Gastroesophageal sphincter (tissue), 4 donors: ENCODE measurements around the gene HDAC4. TPM values are rescaled to one million over a fixed set of nuclear protein-coding genes. Genes with fewer than 3 reads are reported as not detected.
A peak's percentile ranks its signal among the peaks of the same experiment; 100 is the strongest.

Experiments used
- ATAC-seq: fragments of 150-250 bp; one replicate; pipeline ENCODE4 v1.9.1; 2016; ENCODE audit warnings: mild to moderate bottlenecking, moderate library complexity
- H3K27ac ChIP-seq, 4 donors: fragments of 200-600 bp; sonication (generic) in 3 of 4; 1 replicate in 3 of 4; 2 replicates in 1 of 4; pipeline ENCODE4 v1.5.1; 2016 to 2019
- H3K27me3 ChIP-seq: fragments of 200-600 bp; sonication (generic); one replicate; pipeline ENCODE4 v1.5.1; 2019
- H3K36me3 ChIP-seq, 2 donors: fragments of 200-600 bp; sonication (generic); one replicate each; pipeline ENCODE4 v1.5.1; 2019; ENCODE audit warnings: control low read depth in 1 of 2
- H3K4me1 ChIP-seq, 3 donors: fragments of 200-600 bp; sonication (generic); 1 replicate in 2 of 3; 2 replicates in 1 of 3; pipeline ENCODE4 v1.5.1; 2016 to 2019; ENCODE audit warnings: control low read depth in 2 of 3
- H3K4me3 ChIP-seq, 2 donors: fragments of 200-600 bp; sonication (generic); one replicate each; pipeline ENCODE4 v1.5.1; 2019; ENCODE audit warnings: mild to moderate bottlenecking in 1 of 2, moderate library complexity in 1 of 2
- H3K9me3 ChIP-seq, 3 donors: fragments of 200-600 bp; sonication (generic); one replicate each; pipeline ENCODE4 v1.5.1; 2017 to 2019; ENCODE audit warnings: control low read depth in 2 of 3
- EP300 ChIP-seq: sonication (generic); formaldehyde crosslinking; IDR thresholded peaks from one replicate; pipeline ENCODE4 v1.6.1; 2017; ENCODE audit warnings: antibody characterized with exemption, mild to moderate bottlenecking
- POLR2A ChIP-seq, 2 donors: fragments of 450-650 bp; IDR thresholded peaks; one replicate each; pipeline ENCODE4 v1.6.1; 2017; ENCODE audit warnings: antibody characterized with exemption in 2 of 2, mild to moderate bottlenecking in 2 of 2, moderate library complexity in 1 of 2
- POLR2AphosphoS5 ChIP-seq: sonication (generic); formaldehyde crosslinking; IDR thresholded peaks from one replicate; pipeline ENCODE4 v1.6.1; 2017; ENCODE audit warnings: antibody characterized with exemption
- WGBS, 2 donors: methylation state at CpG; one replicate each; pipeline ENCODE4 v1.1.5; 2018; ENCODE audit warnings: low coverage in 1 of 2; 5-methylcytosine and 5-hydroxymethylcytosine counted together
- total RNA-seq, 4 donors: library from RNA; depleted of rRNA; stranded (reverse); fragments of >200 nt; gene quantifications; one replicate each; pipeline ENCODE4 v1.1.0, GENCODE V29; 2016
- TF ChIP-seq, protein P1 (sequence below), 4 experiments: fragments of 200-600 bp in 2 of 4; fragments of 450-650 bp in 2 of 4; sonication (generic) in 1 of 4; IDR thresholded peaks; one replicate each; pipeline ENCODE4 v1.5.1; 2017 to 2019; ENCODE audit warnings: antibody characterized with exemption in 4 of 4, mild to moderate bottlenecking in 2 of 4, moderate library complexity in 2 of 4

Gene HDAC4
- total RNA-seq, 4 donors from 2014 or later = 41.3 to 104 (median 85.8) TPM

DNA sequence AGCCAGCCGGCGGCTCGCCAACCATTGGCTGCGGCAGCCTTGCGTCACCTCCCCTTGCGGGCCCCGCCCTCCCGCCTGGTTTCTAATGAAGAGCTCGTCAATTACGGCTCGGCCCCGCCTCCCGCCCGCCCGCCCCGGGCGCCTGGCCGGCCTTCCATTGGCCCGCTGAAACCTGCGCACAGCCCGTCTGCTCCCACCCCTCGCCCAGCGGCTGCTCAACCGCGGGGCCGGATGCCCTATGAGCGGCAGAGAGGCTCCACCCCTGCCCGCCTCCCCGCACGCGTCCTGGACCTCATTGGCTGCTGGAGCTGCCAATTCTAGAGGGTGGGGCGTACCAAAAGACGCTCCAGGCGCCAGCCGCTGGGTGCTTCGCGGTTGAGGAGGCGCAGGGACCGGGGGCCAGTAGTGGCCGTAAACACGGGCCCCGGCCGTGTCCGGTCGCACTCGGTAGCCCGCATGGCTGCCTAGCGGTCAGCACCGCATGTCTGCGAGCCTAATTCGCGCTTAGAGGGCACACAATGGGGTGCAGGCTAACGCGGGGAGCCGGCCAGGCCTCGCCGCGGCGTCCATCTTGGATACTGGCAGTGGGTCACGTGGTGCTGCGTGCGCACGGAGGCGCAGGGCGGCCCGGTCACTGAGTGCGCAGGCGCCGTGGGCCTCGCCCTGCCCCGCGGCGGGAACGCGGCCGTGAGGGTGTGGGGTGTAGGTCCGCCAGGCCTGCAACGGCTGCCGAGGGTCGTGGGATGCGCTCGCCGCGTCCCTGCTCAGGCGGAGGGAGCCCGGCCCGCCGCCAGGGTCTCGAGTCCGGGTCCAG lies 454 bp upstream of the HDAC4 start:
- H3K27ac ChIP-seq = peak overlapping the region; percentile 96 to 99 (median 98)
- H3K9me3 ChIP-seq = no peaks in the 10 kb centered on the region
- no peaks in the 10 kb centered on the region for H3K27me3 ChIP-seq
- H3K4me3 ChIP-seq = peak overlapping the region; percentile 66 to 77
- H3K36me3 ChIP-seq = no peaks in the 10 kb centered on the region
- peak; percentile 96 for ATAC-seq
- peaks cover 0 to 45% (median 7%) of the 10 kb centered on the region in 3 donors for H3K4me1 ChIP-seq
- TF ChIP-seq, protein P1, sequence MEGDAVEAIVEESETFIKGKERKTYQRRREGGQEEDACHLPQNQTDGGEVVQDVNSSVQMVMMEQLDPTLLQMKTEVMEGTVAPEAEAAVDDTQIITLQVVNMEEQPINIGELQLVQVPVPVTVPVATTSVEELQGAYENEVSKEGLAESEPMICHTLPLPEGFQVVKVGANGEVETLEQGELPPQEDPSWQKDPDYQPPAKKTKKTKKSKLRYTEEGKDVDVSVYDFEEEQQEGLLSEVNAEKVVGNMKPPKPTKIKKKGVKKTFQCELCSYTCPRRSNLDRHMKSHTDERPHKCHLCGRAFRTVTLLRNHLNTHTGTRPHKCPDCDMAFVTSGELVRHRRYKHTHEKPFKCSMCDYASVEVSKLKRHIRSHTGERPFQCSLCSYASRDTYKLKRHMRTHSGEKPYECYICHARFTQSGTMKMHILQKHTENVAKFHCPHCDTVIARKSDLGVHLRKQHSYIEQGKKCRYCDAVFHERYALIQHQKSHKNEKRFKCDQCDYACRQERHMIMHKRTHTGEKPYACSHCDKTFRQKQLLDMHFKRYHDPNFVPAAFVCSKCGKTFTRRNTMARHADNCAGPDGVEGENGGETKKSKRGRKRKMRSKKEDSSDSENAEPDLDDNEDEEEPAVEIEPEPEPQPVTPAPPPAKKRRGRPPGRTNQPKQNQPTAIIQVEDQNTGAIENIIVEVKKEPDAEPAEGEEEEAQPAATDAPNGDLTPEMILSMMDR (IDR thresholded peaks at IDR 0.05) = no peak
- TF ChIP-seq POLR2A (IDR thresholded peaks at IDR 0.05) (peak; percentile 99), POLR2AphosphoS5 (peak; percentile 98), EP300 (no peak)
- WGBS, 2 donors = no CpG with 5 or more reads among the region's 90 CpGs

DNA sequence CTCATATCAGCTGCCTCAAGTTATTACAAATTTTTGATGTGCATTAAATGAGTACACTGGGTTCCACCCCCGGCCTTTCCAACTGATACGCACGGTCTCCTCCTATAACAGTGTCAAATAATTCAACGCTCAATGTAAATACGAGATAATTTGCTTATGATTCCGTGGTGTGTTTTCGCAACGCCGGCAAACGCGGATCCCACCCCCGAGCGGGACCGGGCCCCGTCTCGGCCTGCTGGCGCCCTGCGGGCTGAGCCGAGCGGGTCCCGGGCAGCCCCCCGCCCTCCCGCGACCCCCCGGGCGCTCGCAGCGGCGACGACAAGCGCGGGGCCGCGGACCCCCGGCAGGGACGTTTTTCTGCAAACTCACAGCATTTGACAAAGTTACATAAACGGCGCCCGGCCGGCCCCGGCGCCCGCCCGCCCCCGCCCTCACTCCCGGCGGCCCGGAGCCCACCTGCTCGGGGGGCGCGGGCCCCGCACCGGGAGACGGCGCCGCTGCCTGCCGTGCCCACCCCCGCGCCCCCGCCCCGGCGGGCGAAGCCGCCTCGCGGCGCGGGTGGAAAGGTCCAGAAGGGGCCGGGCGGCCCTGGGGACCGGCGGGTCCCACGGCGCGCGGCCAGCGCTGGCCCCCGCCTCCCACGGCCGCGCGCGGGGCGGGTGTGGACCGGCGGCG lies 762 bp downstream of the HDAC4 start:
- H3K4me3 ChIP-seq = peak overlapping the region; percentile 69 to 77
- H3K9me3 ChIP-seq = no peaks in the 10 kb centered on the region
- WGBS, 2 donors = 0% methylated on average over 4 to 7 of the region's 87 CpGs
- H3K27me3 ChIP-seq = no peaks in the 10 kb centered on the region
- H3K27ac ChIP-seq = peak overlapping the region; percentile 47 to 99 (median 92)
- TF ChIP-seq EP300 (no peak), POLR2AphosphoS5 (no peak)
- no peaks in the 10 kb centered on the region for H3K36me3 ChIP-seq
- H3K4me1 ChIP-seq = peaks cover 0 to 57% (median 7%) of the 10 kb centered on the region in 3 donors
- no peak for ATAC-seq

DNA sequence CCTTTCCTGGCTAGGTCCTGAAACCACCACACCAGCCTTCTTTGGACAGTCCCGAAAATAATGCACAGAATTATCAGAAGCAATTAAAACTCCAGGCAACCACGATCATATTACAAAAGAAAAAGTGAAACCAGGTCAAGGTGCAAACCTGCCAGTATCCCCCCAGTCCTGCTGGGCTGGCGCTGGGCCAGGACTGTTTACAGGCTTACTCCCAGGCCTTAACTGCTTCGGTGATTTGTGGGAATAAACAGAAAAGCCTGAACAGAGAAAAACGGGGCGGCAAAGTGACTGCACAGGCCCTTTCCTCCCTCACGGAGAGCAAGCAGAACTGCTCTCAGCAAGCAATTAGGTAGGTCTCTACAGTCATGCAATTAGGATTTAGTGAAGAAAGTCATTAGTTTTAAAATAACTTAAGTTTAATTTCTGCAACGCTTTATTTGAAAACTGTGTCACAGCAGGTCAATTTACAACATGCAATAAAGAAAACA lies 1.3 kb downstream of the HDAC4 start:
- TF ChIP-seq EP300 = no peak
- TF ChIP-seq POLR2AphosphoS5 = no peak
- TF ChIP-seq, protein P1 (IDR thresholded peaks at IDR 0.05) = no peak
- TF ChIP-seq POLR2A (IDR thresholded peaks at IDR 0.05) = no peak
- no peaks in the 10 kb centered on the region for H3K27me3 ChIP-seq
- H3K36me3 ChIP-seq = no peaks in the 10 kb centered on the region
- H3K4me3 ChIP-seq = peak overlapping the region; percentile 69 to 77
- H3K27ac ChIP-seq = peak overlapping the region; percentile 47 to 99 (median 92)
- ATAC-seq = no peak
- H3K4me1 ChIP-seq = peaks cover 0 to 63% (median 9%) of the 10 kb centered on the region in 3 donors
- no peaks in the 10 kb centered on the region for H3K9me3 ChIP-seq
- WGBS, 2 donors = 5% methylated on average over 3 to 8 of the region's 8 CpGs

DNA sequence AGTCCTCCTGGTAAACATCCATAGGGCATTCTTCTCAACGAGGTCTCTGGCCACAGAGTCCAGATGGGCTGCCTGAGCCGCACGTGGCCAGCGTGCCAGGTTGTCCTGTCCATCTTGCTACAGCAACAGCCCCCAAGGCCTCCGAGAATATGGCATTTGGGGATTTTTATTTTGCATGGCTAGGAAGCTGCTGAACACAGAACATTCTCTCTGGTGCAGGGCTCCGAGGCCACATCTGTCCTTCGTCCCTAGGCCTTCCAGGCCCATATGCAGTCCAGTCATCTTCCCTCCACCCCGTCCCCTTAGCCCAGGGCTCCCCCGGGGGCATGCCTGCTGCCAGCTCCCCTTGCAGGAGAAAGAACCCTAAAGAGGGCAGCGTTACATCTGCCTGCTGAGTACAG lies 2.3 kb downstream of the HDAC4 start:
- peak overlapping the region in 1 of 2 donors; percentile 77 for H3K4me3 ChIP-seq
- H3K9me3 ChIP-seq = no peaks in the 10 kb centered on the region
- H3K27ac ChIP-seq = peak overlapping the region in 3 of 4 donors; percentile 28 to 99 (median 99)
- TF ChIP-seq EP300 (no peak), POLR2A (IDR thresholded peaks at IDR 0.05) (no peak), POLR2AphosphoS5 (no peak)
- TF ChIP-seq, protein P1 (IDR thresholded peaks at IDR 0.05) = no peak
- WGBS, 2 donors = 23 to 37% methylated on average over 2 to 5 of the region's 10 CpGs
- no peaks in the 10 kb centered on the region for H3K36me3 ChIP-seq
- H3K27me3 ChIP-seq = no peaks in the 10 kb centered on the region
- H3K4me1 ChIP-seq = peaks cover 0 to 72% (median 13%) of the 10 kb centered on the region in 3 donors
- no peak for ATAC-seq

DNA sequence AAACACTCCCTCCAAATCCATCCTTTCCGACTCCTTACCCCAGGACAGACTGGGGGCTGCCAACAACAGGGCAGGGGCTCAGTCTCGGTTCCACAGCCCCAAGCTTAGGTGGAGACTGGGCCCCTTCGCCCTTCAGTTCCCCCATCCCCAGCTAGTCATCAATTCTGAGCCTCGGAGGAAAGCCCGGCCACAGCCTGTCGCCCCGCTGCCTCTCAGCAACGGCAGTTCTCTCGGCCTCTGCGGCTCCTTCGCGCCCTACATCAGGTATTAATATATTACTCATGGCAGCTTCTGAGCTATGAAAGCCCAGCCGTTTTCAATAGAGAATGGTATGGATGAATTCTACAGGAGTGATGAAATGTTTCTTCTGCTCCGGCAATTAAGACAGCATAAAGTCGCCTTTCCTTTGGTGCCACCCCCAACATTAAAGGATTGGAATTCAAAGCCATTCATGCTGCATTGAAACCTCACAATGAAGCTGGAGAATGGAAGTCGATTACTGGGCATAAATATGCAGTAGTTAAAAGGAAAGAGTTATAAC lies 2.8 kb downstream of the HDAC4 start:
- no peaks in the 10 kb centered on the region for H3K9me3 ChIP-seq
- 70 to 84% methylated on average over 1 to 15 of the region's 16 CpGs for WGBS, 2 donors
- TF ChIP-seq EP300 = no peak
- no peak overlapping the region for H3K4me3 ChIP-seq
- H3K27me3 ChIP-seq = no peaks in the 10 kb centered on the region
- ATAC-seq = no peak
- H3K36me3 ChIP-seq = no peaks in the 10 kb centered on the region
- peak overlapping the region in 3 of 4 donors; percentile 28 to 99 (median 99) for H3K27ac ChIP-seq
- peaks cover 0 to 78% (median 19%) of the 10 kb centered on the region in 3 donors for H3K4me1 ChIP-seq
